Measurements from ENCODE around the gene PPDPF.
"Not testable (repeated sequence)": the region's sequence is repeated elsewhere in the genome, so short reads cannot be mapped to it uniquely, and the experiment has no call there.

PPDPF gene

DNA sequence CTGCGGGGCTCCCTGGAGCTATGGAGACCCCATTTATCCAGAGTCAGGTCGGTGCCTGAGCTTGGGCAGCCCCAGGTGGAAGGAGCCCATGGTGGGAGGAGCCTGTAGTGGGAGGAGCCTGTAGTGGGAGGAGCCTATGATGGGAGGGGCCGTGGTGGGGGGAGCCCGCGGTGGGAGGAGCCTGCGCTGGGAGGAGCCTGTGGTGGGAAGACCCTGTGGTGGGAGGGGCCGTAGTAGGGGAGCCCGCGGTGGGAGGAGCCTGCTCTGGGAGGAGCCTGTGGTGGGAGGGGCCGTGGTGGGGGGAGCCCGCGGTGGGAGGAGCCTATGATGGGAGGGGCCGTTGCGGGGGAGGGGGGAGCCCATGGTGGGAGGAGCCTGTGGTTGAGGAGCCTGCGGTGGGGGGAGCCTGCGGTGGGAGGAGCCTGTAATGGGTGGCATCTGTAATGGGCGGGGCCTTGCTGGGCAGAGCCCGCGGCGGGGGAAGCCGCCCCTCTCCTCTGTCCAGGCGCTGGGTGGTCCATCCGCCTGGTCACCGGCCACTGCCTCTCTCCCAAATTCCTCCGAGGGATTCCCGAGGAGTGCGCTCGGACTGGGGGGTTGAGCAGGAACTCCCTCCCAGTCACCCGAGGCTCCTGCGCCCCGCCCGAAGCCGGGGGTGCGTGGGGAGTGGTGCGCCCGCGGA, 32.8 kb downstream of the PPDPF start:
- DNase-seq: peak; percentile 92

DNA sequence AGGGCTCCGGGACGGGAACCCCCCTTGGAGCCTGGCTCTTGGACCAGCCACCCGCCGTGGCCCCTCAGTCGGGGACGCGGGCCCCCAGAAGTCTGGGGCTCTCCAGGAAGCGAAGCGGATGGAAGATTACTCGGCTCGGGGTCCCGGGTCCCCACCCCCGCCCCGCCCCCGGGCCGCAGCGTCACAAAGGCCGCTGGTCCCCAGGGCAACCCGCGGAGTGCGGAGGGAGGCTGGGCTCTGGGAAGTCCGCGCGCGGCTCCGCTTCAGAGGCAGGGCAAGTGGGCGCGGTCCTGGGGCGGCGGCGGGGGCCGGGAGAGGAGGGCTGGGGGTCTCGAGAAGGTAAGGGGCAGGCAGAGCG, 33.3 kb downstream of the PPDPF start, which contains the start of gene FNDC11:
Gene FNDC11, plus strand, starts transcription at position 227 of the 358 bp plus-strand sequence. CDS start 1,505 bp downstream, outside the sequence.
- DNase-seq: peak; percentile 36

DNA sequence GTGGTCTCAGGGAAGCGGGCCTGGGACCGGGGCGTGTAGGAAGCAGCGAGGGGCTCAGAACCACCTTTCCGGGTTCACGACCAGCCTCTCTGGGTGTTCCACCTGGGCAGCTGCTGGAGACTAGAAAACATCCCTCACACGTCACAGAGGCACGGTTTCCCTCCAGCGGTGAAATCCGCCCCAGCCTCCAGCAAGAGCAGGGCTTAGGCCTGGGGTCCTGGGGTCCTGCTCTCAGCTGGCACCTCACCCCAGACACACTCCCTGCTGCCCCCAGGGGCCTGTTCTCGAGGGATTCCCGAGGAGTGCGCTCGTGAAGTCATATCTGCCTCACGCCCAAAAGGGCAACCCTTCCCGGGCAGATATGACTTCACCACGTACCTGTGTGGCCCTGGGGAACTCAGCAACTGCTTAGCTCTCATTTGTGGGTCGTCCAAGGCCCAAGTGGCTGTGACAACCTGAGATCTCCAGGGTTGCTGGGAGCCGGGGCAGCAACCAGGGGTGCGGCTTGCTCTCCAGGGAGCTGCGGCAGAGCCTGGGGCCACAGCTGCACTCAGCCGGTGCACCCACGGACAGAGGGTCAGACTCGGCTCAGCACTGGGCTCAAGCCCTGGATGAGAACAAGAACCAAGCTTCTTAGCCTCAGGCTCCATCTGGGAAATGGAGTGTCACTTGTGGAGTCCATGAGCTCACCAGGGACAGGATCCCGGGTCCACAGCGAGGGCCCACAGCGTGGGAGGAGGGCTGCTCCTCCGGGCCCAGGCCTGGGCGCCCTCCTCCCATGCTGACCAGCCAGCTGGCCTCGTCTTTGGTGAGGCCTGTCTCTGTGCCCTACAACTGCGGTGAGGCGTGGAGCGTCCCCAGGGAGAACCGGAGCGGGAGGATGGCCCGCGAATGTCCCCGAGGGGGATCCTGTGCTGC, 34.1 kb downstream of the PPDPF start:
- DNase-seq: no peak

DNA sequence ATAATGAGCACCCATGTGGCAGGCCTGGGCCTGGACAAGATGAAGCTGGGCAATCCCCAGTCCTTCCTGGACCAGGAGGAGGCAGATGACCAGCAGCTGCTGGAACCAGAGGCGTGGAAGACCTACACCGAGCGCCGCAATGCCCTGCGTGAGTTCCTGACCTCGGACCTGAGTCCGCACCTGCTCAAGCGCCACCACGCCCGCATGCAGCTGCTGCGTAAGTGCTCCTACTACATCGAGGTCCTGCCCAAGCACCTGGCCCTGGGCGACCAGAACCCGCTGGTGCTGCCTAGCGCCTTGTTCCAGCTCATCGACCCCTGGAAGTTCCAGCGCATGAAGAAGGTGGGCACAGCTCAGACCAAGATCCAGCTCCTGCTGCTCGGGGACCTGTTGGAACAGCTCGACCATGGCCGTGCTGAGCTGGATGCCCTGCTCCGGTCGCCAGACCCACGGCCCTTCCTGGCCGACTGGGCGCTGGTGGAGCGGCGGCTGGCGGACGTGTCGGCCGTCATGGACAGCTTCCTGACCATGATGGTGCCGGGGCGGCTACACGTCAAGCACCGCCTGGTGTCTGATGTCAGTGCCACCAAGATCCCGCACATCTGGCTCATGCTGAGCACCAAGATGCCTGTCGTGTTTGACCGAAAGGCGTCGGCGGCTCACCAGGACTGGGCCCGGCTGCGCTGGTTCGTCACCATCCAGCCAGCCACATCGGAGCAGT, 35.3 kb downstream of the PPDPF start:
- no peak for DNase-seq

DNA sequence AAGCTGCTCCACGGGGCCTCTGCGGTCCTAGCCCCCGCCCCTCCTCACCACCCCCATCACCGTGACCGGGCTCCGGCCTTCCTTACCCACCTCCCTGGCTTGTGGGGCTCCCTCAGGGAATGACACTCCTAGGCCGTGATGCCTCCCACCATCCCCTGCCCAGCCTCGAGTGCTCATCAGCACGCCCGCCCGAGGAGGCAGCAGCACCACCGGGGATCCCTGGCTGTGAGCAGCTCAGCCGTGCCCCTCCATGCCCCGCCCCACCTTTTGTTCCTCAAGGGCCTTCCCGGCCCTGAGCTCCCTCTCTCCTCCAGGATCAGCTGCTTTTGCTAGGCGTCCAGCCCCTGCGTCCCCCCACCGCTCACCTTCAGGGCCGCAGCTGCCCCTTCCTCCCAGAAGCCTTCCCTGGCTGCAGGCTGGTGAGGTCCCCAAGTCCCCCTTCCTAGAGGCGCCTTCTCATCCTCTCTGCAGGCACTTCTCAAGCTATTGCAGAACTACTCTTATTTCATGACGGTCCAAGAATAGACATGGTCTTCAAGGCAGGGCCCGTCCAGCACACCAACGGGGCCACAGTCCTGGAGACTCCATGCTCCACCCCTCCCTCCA, 36.4 kb downstream of the PPDPF start:
- no peak for DNase-seq

DNA sequence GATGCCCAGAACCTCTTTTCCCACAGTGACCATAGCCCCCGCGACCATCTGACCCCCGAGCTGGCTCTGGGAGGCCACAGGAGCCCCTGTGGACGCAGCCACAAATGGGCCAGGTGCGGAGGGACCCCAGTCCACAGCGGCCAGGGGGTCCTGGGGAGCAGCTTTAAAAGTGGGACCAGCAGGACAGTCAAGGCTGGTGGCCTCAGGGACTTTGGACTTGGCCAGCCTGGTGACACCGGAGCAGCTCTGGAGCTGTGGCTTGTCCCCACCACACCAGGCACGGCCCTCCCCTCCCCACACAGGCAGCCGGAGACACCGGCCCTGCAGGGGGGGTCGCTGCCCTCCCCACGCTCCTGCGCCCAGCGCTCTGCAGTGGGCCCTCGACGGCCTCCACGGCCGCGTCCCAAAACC, 36.9 kb downstream of the PPDPF start:
- no peak for DNase-seq

DNA sequence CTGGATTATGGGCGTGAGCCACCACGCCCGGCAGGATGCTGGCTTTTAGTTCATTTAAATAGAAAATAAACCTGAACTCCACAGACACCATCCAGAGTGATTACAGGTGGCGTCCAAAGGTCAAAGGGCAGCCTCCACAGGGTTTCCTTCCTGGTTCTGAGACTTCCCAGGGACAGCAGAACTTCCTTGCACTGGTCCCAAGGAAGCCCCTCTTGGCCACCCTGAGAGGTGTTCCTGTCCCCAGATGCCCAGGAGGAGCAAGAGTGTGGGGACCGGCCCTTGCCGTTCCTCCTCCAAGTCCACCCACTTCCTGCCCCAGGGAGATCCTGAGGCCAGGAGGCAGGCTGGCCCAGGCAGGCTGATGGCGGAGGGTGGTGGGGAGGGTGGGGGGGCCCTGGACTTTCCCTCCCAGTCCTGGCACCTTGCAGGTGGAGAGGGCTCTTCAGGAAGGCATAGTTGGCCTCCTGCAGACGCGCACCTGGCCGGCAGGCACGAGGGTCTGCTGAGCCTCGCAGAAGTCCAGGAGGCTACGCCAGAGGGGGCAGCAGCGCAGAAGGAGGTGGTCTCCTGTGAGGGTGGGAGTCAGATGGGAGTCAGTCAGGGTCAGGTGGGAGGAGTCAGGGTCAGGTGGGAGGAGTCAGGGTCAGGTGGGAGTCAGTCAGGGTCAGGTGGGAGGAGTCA, 38.4 kb downstream of the PPDPF start:
- no peak for DNase-seq

DNA sequence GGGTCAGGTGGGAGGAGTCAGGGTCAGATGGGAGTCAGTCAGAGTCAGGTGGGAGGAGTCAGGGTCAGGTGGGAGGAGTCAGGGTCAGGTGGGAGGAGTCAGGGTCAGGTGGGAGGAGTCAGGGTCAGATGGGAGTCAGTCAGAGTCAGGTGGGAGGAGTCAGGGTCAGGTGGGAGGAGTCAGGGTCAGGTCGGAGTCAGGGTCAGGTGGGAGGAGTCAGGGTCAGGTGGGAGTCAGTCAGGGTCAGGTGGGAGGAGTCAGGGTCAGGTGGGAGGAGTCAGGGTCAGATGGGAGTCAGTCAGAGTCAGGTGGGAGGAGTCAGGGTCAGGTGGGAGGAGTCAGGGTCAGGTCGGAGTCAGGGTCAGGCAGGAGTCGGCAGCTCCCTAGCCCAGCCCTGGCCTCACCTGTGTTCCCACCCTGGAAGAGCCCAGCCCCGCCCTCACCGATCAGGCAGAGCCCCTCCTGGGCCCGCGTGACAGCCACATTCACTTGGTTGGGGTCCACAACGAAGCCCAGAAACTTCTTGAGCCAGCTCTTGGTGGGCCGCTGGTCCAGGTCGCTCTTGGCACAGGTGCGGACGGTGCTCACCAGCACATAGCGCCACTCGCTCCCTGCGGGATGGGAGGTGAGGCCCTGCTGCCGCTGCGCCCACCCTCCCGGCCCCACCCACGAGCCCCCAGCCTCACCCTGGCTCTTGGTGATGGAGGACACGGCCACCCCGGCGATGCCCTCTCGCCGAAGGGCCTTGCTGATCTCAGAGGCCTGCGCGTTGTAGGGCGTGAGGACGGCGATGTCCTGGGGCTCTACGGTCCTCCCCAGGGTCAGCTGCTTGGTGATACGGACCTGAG, 39.1 kb downstream of the PPDPF start:
- not testable (repeated sequence) for DNase-seq

DNA sequence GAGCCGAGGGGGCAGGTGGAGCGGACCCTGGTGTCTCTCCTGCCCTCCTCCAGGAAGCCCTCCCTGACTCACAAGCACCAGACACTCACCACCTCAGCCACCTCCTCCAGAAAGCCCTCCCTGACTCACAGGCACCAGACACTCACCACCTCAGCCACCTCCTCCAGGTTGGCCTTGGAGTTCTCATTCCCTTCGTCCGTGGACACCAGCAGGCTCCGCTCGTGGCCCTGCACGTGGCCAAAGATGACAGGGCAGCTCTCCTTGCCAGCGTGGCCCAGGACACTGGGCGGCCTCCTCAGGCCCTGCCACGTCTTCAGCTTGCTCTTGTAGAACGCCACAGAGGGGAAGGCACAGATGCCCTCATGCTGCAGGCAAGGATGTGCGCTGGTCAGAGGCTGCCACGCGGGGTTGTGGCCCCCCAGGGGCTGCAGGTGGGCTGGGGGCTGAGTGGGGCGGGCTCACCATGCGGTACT, 39.8 kb downstream of the PPDPF start:
- no peak for DNase-seq

DNA sequence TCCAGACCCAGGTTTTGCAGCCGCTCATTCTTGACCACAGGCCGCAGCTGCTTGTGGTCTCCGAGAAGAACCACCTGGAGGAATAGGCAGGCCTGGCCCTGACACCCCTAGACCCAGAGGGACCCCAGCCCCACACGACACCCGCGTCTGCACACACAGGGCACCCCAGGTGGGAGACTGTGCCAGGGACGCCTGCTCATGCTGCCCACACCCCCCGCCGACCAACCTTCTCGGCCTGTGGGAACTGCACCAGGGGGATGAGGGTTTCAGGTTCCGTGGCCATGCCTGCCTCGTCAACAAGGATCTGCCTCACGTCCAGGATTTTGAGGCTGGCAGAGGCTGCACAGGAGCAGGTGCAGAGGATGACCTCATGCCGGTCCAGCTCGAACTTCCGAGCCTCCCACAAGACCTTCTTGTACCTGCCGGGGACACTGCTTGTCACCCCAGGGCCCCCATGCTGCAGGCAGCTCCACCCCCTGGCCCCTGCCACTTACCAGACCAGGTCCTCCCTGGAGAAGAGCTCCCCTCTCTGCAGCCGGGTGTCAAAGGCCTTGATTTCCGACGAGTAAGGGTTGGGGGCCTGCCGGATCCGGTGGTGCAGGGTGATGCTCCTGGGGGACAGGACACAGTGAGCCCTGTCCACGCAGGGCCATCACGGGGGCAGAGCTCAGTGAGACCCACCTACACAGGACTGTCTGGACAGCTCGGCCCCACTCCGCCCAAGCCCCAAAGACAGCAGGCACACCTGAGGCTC, 40.5 kb downstream of the PPDPF start:
- no peak for DNase-seq

DNA sequence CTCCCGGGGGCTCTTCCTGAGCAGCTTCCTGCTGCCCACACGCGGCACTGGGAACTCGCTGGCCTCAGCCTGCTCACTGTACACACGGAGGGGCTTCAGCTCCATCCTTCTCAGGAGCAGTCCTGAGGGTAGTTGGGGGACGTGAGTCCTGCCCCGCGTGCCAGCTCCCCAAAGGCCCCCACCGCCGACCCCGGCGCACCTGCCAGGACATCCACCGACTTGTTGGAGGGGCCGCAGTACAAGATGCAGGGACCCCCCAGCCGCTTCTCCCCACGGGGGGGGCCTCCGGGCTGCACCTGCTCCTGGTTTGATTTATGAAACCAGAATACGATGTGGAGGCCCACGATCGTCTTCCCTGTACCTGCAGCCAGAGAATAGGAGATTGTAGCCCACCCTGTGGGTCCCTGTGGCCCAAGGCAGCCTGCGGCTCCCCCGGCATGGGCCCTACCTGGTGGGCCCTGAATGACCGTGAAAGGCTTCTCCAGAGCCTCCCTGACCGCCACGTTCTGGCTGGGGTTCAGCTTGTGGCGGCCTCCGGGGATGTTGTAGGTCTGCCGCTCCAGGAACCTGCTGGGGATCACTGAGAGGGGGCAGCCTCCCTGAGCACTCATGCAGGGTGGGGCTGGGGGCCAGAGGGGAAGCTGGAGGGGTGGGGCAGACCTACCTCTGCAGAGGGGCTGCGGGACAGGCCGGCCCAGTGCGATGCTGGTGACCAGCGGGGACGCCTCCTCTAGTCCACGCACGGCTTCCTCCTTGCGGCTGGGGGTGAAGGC, 41.2 kb downstream of the PPDPF start:
- DNase-seq: no peak

DNA sequence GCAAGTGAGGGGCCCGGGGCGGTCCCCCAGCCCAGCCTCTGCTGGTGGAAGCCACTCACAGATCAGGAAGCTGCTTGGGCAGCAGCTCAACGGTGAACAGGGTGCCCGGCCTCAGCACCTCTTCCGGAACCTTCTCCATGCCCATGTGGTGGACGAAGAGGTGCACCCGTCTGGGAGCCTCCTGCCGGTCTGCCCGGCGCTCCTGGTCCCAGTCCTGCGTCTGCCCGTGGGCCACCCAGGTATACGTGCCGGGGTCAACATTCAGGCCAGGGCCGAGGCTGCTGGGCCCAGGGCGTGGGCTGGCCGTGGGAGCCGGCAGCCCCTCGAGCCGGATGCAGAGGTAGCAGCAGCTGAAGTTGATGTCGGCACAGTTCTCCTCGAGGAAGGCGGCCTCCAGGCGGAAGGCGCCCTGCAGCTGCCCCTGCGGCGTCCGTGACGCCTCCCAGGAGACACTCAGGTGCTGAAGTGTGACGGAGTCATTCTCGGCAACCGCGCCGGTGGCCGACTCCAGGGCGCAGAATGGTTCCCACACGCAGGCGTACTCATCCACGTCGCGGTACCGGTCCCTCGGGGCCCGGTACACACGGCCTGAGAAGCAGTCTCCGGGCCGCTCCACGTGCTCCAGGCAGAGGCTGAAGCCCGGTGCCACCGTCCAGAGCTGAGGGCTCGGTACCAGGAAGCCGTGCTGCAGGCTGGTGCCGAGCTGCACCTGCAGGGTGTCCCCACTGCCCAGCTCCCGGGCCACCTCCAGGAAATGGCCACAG, 42.1 kb downstream of the PPDPF start:
- DNase-seq: no peak

DNA sequence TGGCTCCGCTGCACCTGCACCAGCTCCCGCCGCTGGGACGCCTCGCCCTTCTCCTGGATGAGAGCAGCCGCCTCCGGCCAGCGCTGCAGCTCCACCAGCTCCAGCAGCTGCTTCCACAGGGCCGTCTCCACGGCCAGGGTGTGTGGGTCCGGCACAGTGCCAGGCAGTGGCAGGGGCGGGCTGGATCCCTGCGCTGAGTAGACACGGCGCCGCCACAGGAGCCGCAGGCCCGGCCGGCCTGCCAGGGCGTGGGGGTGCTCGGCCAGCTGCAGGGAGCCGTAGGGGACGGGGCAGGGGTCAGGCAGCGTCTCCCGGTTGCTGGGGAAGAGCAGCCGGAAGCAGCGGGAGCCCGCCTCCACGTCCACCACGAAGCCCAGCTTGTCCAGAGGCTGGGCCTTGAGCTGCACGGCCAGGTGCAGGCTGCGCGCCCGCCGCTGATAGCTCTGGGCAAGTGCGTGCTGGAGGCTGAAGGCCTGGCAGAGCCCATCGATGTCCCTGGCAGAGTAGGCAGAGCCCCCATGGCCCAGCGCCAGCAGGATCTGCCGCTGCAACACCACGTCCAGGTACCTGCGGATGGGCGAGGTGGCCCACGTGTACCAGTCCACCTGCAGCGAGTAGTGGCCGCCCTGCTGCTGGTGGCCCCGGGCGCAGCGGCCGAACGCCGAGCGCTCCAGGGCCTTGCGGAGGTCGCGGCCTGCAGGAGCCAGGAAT, 42.8 kb downstream of the PPDPF start:
- no peak for DNase-seq

DNA sequence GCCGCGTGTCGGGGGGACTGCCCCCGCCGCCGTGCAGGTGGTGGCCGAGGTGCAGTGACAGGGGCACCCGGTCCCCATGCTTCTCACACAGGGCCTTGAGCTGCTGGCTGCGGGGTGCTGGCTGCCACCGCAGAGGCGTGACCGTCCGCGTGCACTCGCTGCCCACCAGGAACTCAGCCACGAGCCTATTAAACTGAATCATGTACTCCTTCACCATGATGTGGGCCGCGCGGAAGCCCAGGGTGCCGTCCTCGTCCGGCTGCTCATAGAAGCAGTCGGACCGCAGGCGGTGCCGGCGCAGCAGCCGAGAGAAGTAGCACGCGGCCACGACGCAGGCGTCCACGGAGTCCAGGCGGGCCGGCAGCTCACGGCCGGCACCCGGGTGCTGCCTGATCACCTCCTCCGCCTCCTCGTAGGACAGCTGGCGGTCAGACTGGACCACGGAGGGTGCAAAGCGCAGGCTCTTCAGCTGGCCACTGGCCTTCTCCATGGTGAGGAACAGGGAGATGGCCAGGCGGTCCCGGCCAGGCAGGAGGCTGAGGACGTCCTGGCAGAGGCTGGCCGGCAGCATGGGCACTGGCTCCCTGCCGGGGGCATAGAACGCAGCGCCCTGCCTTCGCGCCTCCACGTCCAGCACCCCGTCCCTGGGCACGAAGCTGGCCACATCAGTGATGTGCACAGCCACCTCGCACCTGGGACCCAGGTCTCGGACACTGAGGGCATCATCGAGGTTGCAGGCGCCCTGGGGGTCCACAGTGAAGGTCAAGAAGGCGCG, 43.7 kb downstream of the PPDPF start:
- DNase-seq: no peak

DNA sequence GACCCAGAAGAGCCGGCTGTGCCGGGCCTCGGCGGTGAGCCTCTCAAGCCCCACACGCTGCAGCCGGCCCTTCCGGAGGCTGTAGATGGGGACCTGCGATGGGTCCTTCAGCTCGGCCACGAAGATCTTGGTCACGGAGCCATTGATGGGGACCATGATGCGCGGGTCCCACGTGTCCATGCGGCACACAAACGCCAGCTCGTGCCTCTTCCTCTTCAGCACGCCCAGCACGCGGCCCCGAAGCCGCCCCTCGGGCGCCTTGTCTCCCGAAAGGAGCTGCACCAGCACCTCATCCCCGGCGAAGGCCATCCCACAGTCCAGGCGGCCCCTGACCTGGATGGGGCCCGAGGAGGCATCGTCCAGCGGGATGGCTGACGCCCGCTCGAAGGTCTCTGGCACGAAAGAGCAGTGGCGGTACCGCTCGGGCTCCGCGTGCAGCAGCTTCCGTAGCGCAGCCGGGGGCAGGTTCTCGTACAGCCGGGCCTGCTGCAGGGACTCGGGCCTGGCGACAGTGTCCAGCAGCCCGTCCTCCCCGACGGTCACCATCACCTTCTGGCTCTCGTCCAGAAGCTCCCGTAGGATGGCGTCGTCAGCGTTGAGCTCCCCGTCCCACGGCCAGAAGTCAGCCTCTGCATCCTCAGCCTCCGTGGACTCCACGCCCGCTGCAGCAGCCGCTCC, 44.6 kb downstream of the PPDPF start:
- DNase-seq: no peak

DNA sequence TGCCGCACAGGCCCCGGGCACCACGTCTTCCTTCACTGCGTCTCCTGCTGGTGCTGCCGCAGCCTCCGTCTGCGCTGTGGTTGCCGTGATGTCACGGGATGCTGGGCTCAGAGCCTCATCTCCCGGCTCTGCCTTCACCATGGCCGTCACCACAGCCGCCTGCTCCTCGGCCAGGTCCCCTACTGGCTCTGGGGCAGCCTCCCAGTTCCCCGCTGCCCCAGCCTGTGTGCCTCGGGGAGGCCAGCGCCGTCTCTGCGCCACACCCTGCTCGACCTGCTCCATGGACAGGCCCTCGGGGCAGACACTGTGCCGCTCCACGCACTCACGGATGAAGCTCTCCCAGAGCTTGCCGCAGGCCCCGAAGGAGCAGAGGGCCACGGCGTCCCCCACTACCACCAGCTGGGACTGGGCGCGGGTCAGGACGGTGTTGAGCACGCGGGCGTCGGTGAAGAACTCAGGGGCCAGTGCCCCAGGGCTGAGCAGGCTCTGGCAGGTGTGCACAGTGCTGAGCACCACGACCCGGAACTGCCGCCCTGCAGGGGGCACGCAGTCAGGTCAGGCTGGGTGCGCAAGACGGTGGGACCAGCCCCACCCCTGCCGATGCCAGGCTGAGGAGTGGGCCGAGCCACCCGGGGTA, 45.3 kb downstream of the PPDPF start:
- DNase-seq: no peak

Data from OCI-M1 (cell line).